IMR-90 (cell line): ENCODE data around the gene CXCR3. TPM values are rescaled to one million over a fixed set of nuclear protein-coding genes. Genes with fewer than 3 reads are reported as not detected.

Source experiments
- ATAC-seq: fragments of 200-7000 bp; cut with Tn5 transposase; 2 replicates; pipeline ENCODE4 v1.9.1; 2020; ENCODE audit warnings: low read depth, mild to moderate bottlenecking, moderate library complexity
- BruUV-seq: library from RNA; stranded (reverse); fragments of 400-500 nt; replicated peaks from 2 replicates; lab custom pipeline; 2021; lab: Mats Ljungman, UMichigan
- CTCF ChIA-PET: fragments of 300-600 bp; formaldehyde crosslinking; extraction: SDS; loops from one replicate; lab custom pipeline; 2021; ENCODE audit warnings: antibody characterized with exemption; lab: Yijun Ruan, JAX
- POLR2A ChIA-PET: fragments of 300-600 bp; sonication (Branson Sonifier 250); formaldehyde crosslinking; loops from one replicate; lab custom pipeline; 2022; ENCODE audit warnings: antibody characterized with exemption; ENCODE audit not compliant: unreplicated experiment; lab: Charles Lee
- DNase-seq: peaks from one replicate; pipeline ENCODE4 v3.0.0; 2013
- H2AFZ ChIP-seq: replicated peaks from 2 replicates; pipeline ENCODE3; 2013; ENCODE audit warnings: low read length, mild to moderate bottlenecking; ENCODE audit not compliant: poor library complexity
- H2AK5ac ChIP-seq: 2 replicates; pipeline ENCODE4 v1.6.1; 2013; ENCODE audit warnings: low read depth, low read length, inconsistent platforms
- H2AK9ac ChIP-seq: replicated peaks from 2 replicates; pipeline ENCODE3; 2013; ENCODE audit warnings: mild to moderate bottlenecking, low read depth, low read length, moderate library complexity; ENCODE audit not compliant: poor library complexity
- H2BK120ac ChIP-seq: 2 replicates; pipeline ENCODE4 v1.6.1; 2013; ENCODE audit warnings: low read depth, low read length, inconsistent platforms
- H2BK15ac ChIP-seq: 3 replicates; pipeline ENCODE4 v1.6.1; 2013; ENCODE audit warnings: low read depth, low read length, inconsistent platforms
- H2BK20ac ChIP-seq: 2 replicates; pipeline ENCODE4 v1.6.1; 2013; ENCODE audit warnings: low read depth, mild to moderate bottlenecking, inconsistent platforms, low read length, moderate library complexity
- H2BK5ac ChIP-seq: 2 replicates; pipeline ENCODE4 v1.6.1; 2013; ENCODE audit warnings: mild to moderate bottlenecking, low read depth, low read length, inconsistent platforms; ENCODE audit not compliant: poor library complexity, severe bottlenecking
- H3K14ac ChIP-seq: replicated peaks from 2 replicates; pipeline ENCODE4 v1.6.1; 2013; ENCODE audit warnings: low read depth, low read length, inconsistent platforms
- H3K18ac ChIP-seq: 2 replicates; pipeline ENCODE4 v1.6.1; 2013; ENCODE audit warnings: low read depth, low read length, control low read depth
- H3K23ac ChIP-seq: 2 replicates; pipeline ENCODE4 v1.6.1; 2013; ENCODE audit warnings: low read depth, low read length, inconsistent platforms
- H3K27ac ChIP-seq: 2 replicates; pipeline ENCODE4 v1.5.1; 2013; ENCODE audit warnings: mild to moderate bottlenecking, control low read depth, low read length; ENCODE audit not compliant: insufficient read depth
- H3K27me3 ChIP-seq: 2 replicates; pipeline ENCODE4 v1.6.1; 2013; ENCODE audit warnings: low read length; ENCODE audit not compliant: control insufficient read depth, insufficient read depth
- H3K36me3 ChIP-seq: 2 replicates; pipeline ENCODE4 v1.6.1; 2013; ENCODE audit warnings: low read length, mixed read lengths; ENCODE audit not compliant: control insufficient read depth, insufficient read depth
- H3K4ac ChIP-seq: 2 replicates; pipeline ENCODE4 v1.6.1; 2013; ENCODE audit warnings: low read depth, low read length, inconsistent platforms
- H3K4me1 ChIP-seq: 2 replicates; pipeline ENCODE4 v1.6.1; 2013; ENCODE audit warnings: low read length, mixed read lengths; ENCODE audit not compliant: control insufficient read depth, insufficient read depth
- H3K4me2 ChIP-seq: 2 replicates; pipeline ENCODE4 v1.6.1; 2013; ENCODE audit warnings: low read depth, mild to moderate bottlenecking, control low read depth, low read length, moderate library complexity
- H3K4me3 ChIP-seq: 2 replicates; pipeline ENCODE4 v1.5.1; 2013; ENCODE audit warnings: low read depth, mild to moderate bottlenecking, control low read depth, low read length, moderate library complexity; ENCODE audit not compliant: insufficient read depth
- H3K56ac ChIP-seq: 2 replicates; pipeline ENCODE4 v1.6.1; 2013; ENCODE audit warnings: low read length, inconsistent platforms; ENCODE audit not compliant: insufficient read depth; ENCODE audit errors: extremely low read depth
- H3K79me1 ChIP-seq, 2 experiments: 2 replicates each; pipeline ENCODE4 v1.6.1; 2013; ENCODE audit warnings: low read length in 2 of 2, inconsistent platforms in 1 of 2, low read depth in 1 of 2
- H3K9ac ChIP-seq: 2 replicates; pipeline ENCODE4 v1.6.1; 2013; ENCODE audit warnings: low read depth, low read length, control low read depth
- H3K9me1 ChIP-seq: 2 replicates; pipeline ENCODE4 v1.6.1; 2013; ENCODE audit warnings: low read length, inconsistent platforms; ENCODE audit not compliant: insufficient read depth
- H3K9me3 ChIP-seq: 2 replicates; pipeline ENCODE4 v1.6.1; 2013; ENCODE audit warnings: low read length; ENCODE audit not compliant: control insufficient read depth, insufficient read depth
- H4K20me1 ChIP-seq: 2 replicates; pipeline ENCODE4 v1.6.1; 2013; ENCODE audit warnings: low read length, inconsistent platforms; ENCODE audit not compliant: insufficient read depth
- H4K5ac ChIP-seq: 2 replicates; pipeline ENCODE4 v1.6.1; 2013; ENCODE audit warnings: mild to moderate bottlenecking, low read depth, low read length, control low read depth
- H4K8ac ChIP-seq, 2 experiments: 2 replicates each; pipeline ENCODE4 v1.6.1; 2013; ENCODE audit warnings: low read depth in 2 of 2, low read length in 2 of 2, control low read depth in 1 of 2, inconsistent platforms in 1 of 2
- H4K91ac ChIP-seq: 2 replicates; pipeline ENCODE4 v1.6.1; 2013; ENCODE audit warnings: low read depth, low read length, inconsistent platforms; ENCODE audit not compliant: insufficient read depth
- BHLHE40 ChIP-seq: fragments of 150-350 bp; IDR thresholded peaks from 2 replicates; pipeline ENCODE4 v1.6.1; 2016; ENCODE audit warnings: mild to moderate bottlenecking, low read depth, low read length
- CEBPB ChIP-seq: IDR thresholded peaks from 2 replicates; pipeline ENCODE4 v1.6.1; 2012; ENCODE audit warnings: low read depth, low read length, improper control_type of control experiment
- CHD1 ChIP-seq: IDR thresholded peaks from 2 replicates; pipeline ENCODE4 v1.6.1; 2012; ENCODE audit warnings: low read depth, low read length, improper control_type of control experiment
- ELK1 ChIP-seq: fragments of 150-350 bp; IDR thresholded peaks from 2 replicates; pipeline ENCODE4 v1.6.1; 2016; ENCODE audit warnings: low read depth, mild to moderate bottlenecking, low read length, moderate library complexity, borderline replicate concordance
- MAFK ChIP-seq: IDR thresholded peaks from 2 replicates; pipeline ENCODE4 v1.6.1; 2012; ENCODE audit warnings: low read depth, low read length, improper control_type of control experiment
- MXI1 ChIP-seq: IDR thresholded peaks from 2 replicates; pipeline ENCODE4 v1.6.1; 2012; ENCODE audit warnings: low read depth, mild to moderate bottlenecking, low read length, moderate library complexity, borderline replicate concordance
- NFE2L2 ChIP-seq: fragments of 150-350 bp; IDR thresholded peaks from 2 replicates; pipeline ENCODE4 v1.6.1; 2016; ENCODE audit warnings: low read depth, mild to moderate bottlenecking, low read length
- POLR2A ChIP-seq: IDR thresholded peaks from 2 replicates; pipeline ENCODE4 v1.6.1; 2012; ENCODE audit warnings: mild to moderate bottlenecking, low read depth, low read length
- RAD21 ChIP-seq: IDR thresholded peaks from 2 replicates; pipeline ENCODE4 v1.6.1; 2012; ENCODE audit warnings: low read length, improper control_type of control experiment
- RCOR1 ChIP-seq: IDR thresholded peaks from 2 replicates; pipeline ENCODE4 v1.6.1; 2012; ENCODE audit warnings: mild to moderate bottlenecking, low read length, improper control_type of control experiment; ENCODE audit not compliant: insufficient replicate concordance
- SMC3 ChIP-seq: fragments of 150-350 bp; IDR thresholded peaks from 2 replicates; pipeline ENCODE4 v1.6.1; 2016; ENCODE audit warnings: low read depth, mild to moderate bottlenecking, antibody characterized with exemption, low read length, moderate library complexity
- USF2 ChIP-seq: fragments of 150-350 bp; IDR thresholded peaks from 2 replicates; pipeline ENCODE4 v1.6.1; 2017; ENCODE audit warnings: mild to moderate bottlenecking, antibody characterized with exemption, low read length, low read depth
- WGBS, 2 experiments: methylation state at CpG; one replicate each; pipeline versions ENCODE4 v1.1.5 to v1.1.7; 2013; ENCODE audit warnings: missing lambda C conversion rate in 2 of 2; ENCODE audit not compliant: insufficient read length in 1 of 2; ENCODE audit errors: extremely low coverage in 2 of 2; 5-methylcytosine and 5-hydroxymethylcytosine counted together
- dilution Hi-C: fragments of 300-500 bp; cut with HindIII; formaldehyde crosslinking; loops from one replicate; pipeline ENCODE4 v1.14.3; 2018; ENCODE audit warnings: low sequenced_read_pairs; ENCODE audit not compliant: unreplicated experiment
- in situ Hi-C: fragments of 300-500 bp; cut with MboI; formaldehyde crosslinking; loops from 3 replicates; pipeline ENCODE4 v1.14.3; 2019; ENCODE audit warnings: low sequenced_read_pairs, inconsistent platforms, mixed read lengths
- intact Hi-C: fragments of 100-400 bp; cut with micrococcal nuclease; formaldehyde crosslinking; loops from 2 replicates; pipeline ENCODE4 v1.10.0; 2022
- polyA plus RNA-seq, 3 experiments: library from polyadenylated mRNA; depleted of rRNA; stranded (reverse); fragments of >200 nt; gene quantifications; 2 replicates each; pipeline ENCODE4 v1.2.3, GENCODE V29; 2012; ENCODE audit warnings: low replicate concordance in 1 of 3
- total RNA-seq: library from RNA; depleted of rRNA; stranded (reverse); fragments of >200 nt; gene quantifications from 2 replicates; pipeline ENCODE4 v1.2.3, GENCODE V29; 2012

Gene CXCR3
- total and polyA plus RNA-seq, 2 of the 4 experiments (the other 2 are of a cell fraction), result not detected

GRCh38 chrX:71619986-71620385 lies 1.7 kb upstream of the CXCR3 start:
- H3K18ac ChIP-seq, result no peak overlapping the region
- H2AK9ac ChIP-seq, result no peak overlapping the region
- H3K4me2 ChIP-seq, result no peak overlapping the region
- no peak overlapping the region for H2AK5ac ChIP-seq
- H2BK15ac ChIP-seq, result no peak overlapping the region
- intact Hi-C loops, result no loop called here
- no peaks in the 10 kb centered on the region; the same call in 1 of the 2 replicates for H3K36me3 ChIP-seq
- H4K91ac ChIP-seq, result no peak overlapping the region
- H3K4me1 ChIP-seq, result no peaks in the 10 kb centered on the region; the same call in 1 of the 2 replicates
- H3K27me3 ChIP-seq, result peaks cover 3% of the 10 kb centered on the region; the same call in 1 of the 2 replicates
- DNase-seq, result no peak
- H4K8ac ChIP-seq, result no peak overlapping the region
- H2BK5ac ChIP-seq, result no peak overlapping the region
- H2BK120ac ChIP-seq, result no peak overlapping the region
- H4K5ac ChIP-seq, result no peak overlapping the region
- no peak overlapping the region for H3K4ac ChIP-seq
- no CpG with 5 or more reads among the region's 1 CpG for WGBS, 2 experiments
- POLR2A ChIA-PET, result no interaction called here
- ATAC-seq, result no peak
- in situ Hi-C loops, result no loop called here
- H4K20me1 ChIP-seq, result no peaks in the 10 kb centered on the region
- H3K4me3 ChIP-seq, result no peak overlapping the region
- no peak overlapping the region for H2AFZ ChIP-seq
- no peak overlapping the region for H3K14ac ChIP-seq
- no peak overlapping the region for H3K23ac ChIP-seq
- TF ChIP-seq NFE2L2, result no peak
- TF ChIP-seq CEBPB, result no peak
- no peak for TF ChIP-seq USF2
- no peak for TF ChIP-seq RAD21
- TF ChIP-seq RCOR1, result no peak
- TF ChIP-seq POLR2A, result no peak
- TF ChIP-seq MXI1, result no peak
- TF ChIP-seq BHLHE40, result no peak
- TF ChIP-seq MAFK, result no peak
- no peak for TF ChIP-seq ELK1
- TF ChIP-seq SMC3, result no peak
- no peak for TF ChIP-seq CHD1
- no TSS peak for BruUV-seq
- H2BK20ac ChIP-seq, result no peak overlapping the region
- dilution Hi-C loops, result no loop called here
- H3K9me3 ChIP-seq, result no peaks in the 10 kb centered on the region; the same call in 1 of the 2 replicates
- H3K56ac ChIP-seq, result no peak overlapping the region
- H3K9me1 ChIP-seq, result no peaks in the 10 kb centered on the region
- no peak overlapping the region for H3K27ac ChIP-seq
- no peaks in the 10 kb centered on the region for H3K79me1 ChIP-seq
- no peak overlapping the region for H3K9ac ChIP-seq
- CTCF ChIA-PET, result interaction anchor here (0.9 kb wide), 1 partner anchor 31 kb away, joined by 5 read pairs; no protein-coding TSS in a partner anchor
